Adipose tissue (tissue), 3 donors: Measurements from ENCODE around the gene CCDC78. TPM values are rescaled to one million over a fixed set of nuclear protein-coding genes. Genes with fewer than 3 reads are reported as not detected.
"Not testable (repeated sequence)": the region's sequence is repeated elsewhere in the genome, so short reads cannot be mapped to it uniquely, and the experiment has no call there.

Experiments
- H3K27ac ChIP-seq: one replicate; pipeline ENCODE4 v1.5.1; 2013; ENCODE audit warnings: low read depth, low read length
- WGBS, 3 donors: extraction: QIAGEN DNeasy Blood & Tissue Kit; methylation state at CpG; one replicate each; pipeline ENCODE4 v1.1.7; 2013; 5-methylcytosine and 5-hydroxymethylcytosine counted together
- polyA plus RNA-seq, 3 donors: library from polyadenylated mRNA; stranded (reverse); fragments of 200-250 nt; gene quantifications; one replicate each; pipeline ENCODE4 v1.2.3, GENCODE V29; 2013
- donor health status: healthy with polysubstance abuse.
- donor health status: Bipolar disorder and iron deficiency.
- donor health status: healthy.

Gene CCDC78
- polyA plus RNA-seq, 3 donors, result 0.42 to 2.1 (median 0.98) TPM

- no peak within 1 kb of the TSS for H3K27ac ChIP-seq
- 1 to 4% (median 1%) methylated on average over 43 to 111 of the region's 115 CpGs for WGBS, 3 donors
Observed at GRCh38 chr16:705431-706188, 20.6 kb downstream of the CCDC78 start, which contains the start of gene FBXL16. Gene FBXL16 (minus strand): TSS chr16:705801. CDS start chr16:697405, 8,396 bp downstream.

- H3K27ac ChIP-seq, result no peak overlapping the region
- WGBS, 3 donors, result 11 to 16% (median 12%) methylated on average over 28 to 50 of the region's 50 CpGs
Observed at GRCh38 chr16:704552-705380, 21.5 kb downstream of the CCDC78 start.

GRCh38 chr16:704047-704446, 22.2 kb downstream of the CCDC78 start:
- no peak overlapping the region for H3K27ac ChIP-seq
- 62 to 67% (median 63%) methylated on average over 7 of the region's 7 CpGs for WGBS, 3 donors

DNA sequence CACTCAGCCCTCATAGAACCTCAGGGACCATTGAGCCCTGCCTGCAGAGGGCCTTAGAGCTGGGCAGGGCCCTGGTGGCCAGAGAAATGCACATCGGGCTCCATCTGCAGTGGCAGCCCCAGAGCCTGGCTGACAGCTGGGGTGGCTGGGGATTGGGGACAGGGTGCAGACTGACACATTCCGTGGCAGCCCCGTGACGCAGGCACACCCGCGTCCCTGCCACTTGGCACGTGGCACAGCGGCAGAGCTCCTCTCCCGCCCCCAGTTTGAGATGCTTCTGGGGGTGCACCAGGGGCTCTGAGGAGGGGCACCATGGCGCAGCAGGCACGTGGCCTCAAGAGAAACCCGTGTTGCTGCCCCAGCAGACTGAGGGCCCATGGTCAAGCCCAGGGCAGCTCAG, 22.8 kb downstream of the CCDC78 start:
- H3K27ac ChIP-seq, result no peak overlapping the region
- WGBS, 3 donors, result 73 to 82% (median 81%) methylated on average over 12 of the region's 12 CpGs

- WGBS, 3 donors, result 78 to 85% (median 84%) methylated on average over 19 of the region's 19 CpGs
- H3K27ac ChIP-seq, result no peak overlapping the region
Observed at GRCh38 chr16:702341-702740, 23.9 kb downstream of the CCDC78 start.

GRCh38 chr16:700684-701584, 25.3 kb downstream of the CCDC78 start:
- WGBS, 3 donors, result 4 to 7% (median 7%) methylated on average over 59 to 76 of the region's 76 CpGs
- H3K27ac ChIP-seq, result no peak overlapping the region

DNA sequence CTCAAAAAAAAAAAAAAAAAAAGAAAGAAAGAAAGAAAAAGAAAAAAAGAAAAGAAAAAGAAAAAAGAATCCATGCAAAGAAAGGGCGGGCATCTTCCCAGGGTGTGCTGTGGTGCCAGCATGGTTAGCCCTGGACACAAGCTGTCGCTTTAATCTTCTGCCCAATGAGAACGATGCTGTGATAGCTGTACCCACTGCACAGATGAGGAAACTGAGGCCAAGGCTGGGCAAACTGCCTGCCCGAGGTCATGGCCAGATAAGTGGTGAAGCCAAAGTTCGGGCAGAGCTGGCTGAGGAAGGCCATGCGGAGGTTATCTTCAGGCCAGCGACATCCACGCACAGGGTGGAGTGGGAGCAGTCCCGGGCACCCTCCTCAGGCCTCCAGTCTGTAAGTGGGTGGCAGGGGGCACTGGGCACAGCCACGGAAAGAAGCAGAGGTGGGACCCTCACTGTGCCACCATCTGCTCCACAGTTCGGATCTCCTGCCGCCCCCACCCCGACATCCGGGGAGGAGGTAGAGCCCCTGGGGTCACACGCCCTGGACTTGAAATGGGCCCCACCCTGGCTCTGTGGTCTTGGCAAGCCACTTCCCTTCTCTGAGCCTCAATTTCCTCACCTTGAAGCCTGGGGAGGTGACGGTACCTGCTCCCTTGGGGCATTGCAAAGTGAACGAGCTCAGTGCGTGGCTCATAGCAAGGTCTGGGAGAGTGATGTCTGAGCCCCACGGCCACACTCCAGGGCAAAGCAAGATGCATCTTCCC, 27.2 kb downstream of the CCDC78 start:
- 70 to 79% (median 72%) methylated on average over 19 of the region's 19 CpGs for WGBS, 3 donors
- no peak overlapping the region for H3K27ac ChIP-seq

DNA sequence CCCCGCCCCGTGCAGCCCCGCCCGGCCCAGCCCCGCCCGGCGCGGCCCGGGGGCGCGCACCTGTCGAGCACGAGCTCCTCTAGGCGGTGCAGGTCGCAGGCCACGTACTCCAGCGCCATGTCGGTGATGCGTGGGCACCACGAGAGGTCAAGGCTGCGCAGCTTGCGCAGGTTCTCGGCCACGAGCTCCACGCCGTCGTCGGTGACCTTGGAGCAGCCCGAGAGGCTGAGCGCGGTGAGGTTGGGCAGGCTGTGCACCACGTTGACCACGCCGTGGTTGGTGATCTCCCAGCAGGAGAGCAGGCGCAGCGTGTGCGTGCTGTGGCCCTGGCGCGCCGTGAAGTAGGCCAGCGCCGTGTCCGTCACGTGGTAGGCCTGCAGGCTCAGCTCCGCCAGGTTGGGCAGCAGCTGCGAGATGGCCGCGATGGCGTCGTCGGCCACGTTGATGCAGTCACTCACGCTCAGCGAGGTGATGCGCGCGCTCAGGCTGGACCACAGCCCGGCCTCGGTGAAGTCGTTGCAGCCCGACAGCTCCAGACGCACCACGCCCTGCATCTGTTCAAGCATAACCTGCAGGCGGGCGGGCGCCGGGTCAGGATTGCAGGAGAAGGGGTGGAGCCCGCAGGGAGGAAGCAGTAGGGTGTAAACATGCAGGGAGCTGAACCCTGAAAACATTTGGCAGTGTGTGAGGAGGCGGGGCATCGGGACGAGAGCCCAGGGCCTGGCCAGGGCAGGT, 30.7 kb downstream of the CCDC78 start:
- 2 to 4% (median 3%) methylated on average over 68 to 71 of the region's 71 CpGs for WGBS, 3 donors
- no peak overlapping the region for H3K27ac ChIP-seq

DNA sequence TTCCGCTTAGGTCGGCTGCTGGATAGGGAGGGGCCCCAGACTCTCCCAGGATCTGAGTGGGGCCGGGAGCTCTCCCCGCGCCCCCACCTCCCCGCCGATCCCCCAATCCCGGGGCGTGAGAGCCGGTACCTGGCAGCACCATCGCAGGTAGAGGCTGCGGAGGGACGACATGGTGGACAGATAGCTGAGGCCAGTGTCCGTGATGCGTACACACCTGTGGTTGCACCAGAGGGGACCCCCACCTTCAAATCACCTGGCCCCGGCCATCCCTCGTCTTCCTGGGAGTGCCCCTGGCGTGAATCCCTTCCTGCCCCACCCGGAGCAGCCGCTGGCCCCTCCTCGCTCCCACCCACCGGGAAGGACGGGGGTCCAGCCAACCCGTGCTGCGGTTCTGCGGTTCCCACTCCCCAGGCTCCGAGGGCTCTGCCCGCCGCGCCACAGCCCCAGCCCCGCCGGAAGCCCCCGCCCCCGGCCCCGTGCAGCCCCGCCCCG, 31.3 kb downstream of the CCDC78 start:
- H3K27ac ChIP-seq, result no peak overlapping the region
- WGBS, 3 donors, result 2 to 3% (median 3%) methylated on average over 23 to 37 of the region's 37 CpGs

DNA sequence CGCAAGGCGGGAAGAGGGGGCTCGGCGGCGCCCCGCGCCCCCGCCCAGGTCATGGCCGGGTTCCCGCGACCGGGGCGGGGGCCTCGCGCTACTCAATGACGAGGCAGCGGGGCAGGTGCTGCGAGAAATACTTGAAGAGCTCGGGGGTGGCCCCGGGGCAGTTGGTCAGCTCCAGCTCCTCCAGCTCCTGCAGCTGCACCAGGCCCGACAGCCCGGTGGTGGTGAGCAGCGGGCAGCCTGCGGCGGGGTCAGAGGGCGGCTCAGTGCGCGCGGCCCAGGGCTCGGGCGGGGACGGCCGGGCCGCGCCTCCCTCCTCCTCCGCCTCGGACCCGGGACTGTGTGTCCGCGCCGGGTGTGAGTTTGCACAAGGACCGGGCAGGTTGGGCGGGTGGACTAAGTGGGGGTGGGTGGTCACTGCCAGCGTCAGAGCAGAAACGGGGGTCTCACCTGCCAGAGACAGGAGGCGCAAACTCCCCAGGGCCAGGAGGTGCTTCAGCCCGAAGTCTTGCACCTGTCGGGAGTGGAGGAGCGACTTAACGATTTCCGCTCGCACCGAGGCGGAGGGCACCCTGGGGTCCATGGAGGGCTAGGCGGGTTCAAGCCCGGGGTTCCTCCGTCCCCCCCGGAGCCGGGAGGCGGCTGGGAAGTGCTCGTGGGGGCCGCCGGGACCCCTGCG, 31.9 kb downstream of the CCDC78 start:
- WGBS, 3 donors, result 2 to 5% (median 3%) methylated on average over 51 to 64 of the region's 64 CpGs
- no peak overlapping the region for H3K27ac ChIP-seq

DNA sequence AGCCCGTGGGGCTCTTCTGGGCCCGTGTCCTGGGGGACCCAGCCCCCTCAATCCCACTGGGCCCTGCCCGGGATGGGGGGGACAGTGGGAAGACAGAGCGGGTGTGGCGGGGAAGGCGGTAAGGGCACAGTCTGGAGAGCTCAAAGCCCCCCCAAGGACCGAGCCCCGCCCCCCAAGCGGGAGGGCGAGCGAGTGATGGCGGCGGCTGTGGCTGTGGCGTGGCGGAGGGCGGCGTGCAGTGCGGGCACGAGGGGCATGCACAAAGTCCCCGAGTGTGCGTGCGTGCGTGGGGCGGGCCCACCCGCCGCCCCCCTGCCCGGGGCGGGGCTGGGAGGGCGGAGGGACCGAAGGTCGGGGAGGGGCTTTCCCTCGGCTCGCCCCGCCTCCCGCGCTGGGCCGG, 32.5 kb downstream of the CCDC78 start:
- 5 to 7% (median 7%) methylated on average over 16 to 36 of the region's 37 CpGs for WGBS, 3 donors

GRCh38 chr16:693364-693763, 32.9 kb downstream of the CCDC78 start:
- WGBS, 3 donors, result 34 to 39% (median 36%) methylated on average over 19 to 22 of the region's 22 CpGs
- no peak overlapping the region for H3K27ac ChIP-seq

More for the DNA sequence above, 32.5 kb downstream of the CCDC78 start:
- no peak overlapping the region for H3K27ac ChIP-seq

DNA sequence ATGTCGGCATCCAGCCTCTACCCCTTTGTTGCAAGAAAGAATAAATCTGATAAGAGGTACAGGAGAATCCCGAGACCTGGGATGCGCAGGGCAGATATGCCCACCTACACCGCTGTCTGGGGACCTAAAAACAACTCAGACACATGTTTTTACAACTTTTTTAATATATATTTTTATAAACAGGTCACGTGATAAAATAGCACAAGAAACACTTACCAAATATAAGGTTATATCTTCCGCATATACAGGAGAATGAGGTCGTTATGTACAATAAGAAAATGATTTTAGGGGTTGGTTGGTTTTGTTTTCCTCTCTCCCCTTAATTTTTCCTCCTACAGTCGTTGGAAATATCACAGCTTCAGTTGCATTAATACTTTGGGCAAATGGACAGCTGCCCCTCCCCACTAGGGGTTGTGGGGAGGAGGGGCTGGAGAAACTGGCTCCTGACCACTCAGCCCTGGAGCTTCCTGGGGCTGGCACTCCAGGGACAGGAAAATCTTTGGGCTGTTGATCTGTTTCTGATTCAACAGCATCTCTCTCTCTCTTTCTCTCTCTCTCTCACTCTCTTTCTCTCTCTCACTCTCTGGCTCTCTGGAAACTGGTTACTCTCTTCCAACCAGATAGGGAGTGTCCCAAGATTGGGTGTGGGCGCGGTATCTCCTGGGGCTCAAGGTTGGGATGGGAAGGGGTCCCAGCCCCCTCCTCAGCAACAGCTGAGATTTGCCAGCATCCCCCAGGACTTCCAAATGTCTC, 33.7 kb downstream of the CCDC78 start:
- H3K27ac ChIP-seq, result no peak overlapping the region
- WGBS, 3 donors, result 60 to 77% (median 71%) methylated on average over 10 of the region's 10 CpGs

DNA sequence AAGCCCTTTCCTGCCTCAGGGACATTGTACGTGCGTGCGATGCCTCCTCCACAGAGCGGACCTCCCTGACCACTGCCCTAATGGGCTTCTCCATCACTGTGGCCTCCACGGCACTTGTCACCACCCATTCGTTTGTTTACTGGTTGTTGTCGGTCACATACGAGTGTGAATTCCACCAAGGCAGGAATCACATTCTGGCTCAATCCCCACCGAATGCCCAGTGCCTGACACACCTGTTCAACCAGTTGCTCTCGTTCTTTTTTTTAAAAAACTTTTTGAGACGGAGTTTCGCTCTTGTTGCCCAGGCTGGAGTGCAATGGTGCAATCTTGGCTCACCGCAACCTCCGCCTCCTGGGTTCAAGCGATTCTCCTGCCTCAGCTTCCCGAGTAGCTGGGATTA, 35.0 kb downstream of the CCDC78 start:
- H3K27ac ChIP-seq, result not testable (repeated sequence)
- WGBS, 3 donors, result 78 to 88% (median 87%) methylated on average over 16 of the region's 16 CpGs

GRCh38 chr16:689175-689897, 36.9 kb downstream of the CCDC78 start:
- H3K27ac ChIP-seq, result no peak overlapping the region
- 74 to 84% (median 80%) methylated on average over 26 of the region's 26 CpGs for WGBS, 3 donors
